ENCODE measurements around the gene SCNN1A.

DNA sequence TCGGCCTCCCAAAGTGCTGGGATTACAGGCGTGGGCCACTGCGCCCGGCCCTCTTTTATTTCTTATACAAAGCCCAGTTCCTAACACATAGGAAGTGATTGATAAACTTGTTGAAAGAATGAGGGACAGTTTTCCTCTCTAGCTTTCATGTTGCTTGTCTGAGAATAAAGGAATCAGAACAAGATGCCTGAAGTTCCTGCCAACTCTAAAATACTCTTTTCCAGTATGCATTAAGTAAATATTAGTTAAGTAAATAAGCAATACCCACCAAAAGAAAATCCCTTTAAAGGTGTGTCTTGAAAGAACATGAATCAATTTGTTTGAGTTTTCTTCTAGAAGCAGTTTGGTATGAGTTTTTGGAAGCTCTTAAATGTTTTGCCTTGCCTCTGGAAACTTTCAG is 45.0 kb upstream of the SCNN1A start:
- TF ChIP-seq EZH2phosphoT487 (IDR thresholded peaks at IDR 0.05; ENCODE audit: borderline replicate concordance, low read depth, low read length) = no peak
- TF ChIP-seq, protein P1, sequence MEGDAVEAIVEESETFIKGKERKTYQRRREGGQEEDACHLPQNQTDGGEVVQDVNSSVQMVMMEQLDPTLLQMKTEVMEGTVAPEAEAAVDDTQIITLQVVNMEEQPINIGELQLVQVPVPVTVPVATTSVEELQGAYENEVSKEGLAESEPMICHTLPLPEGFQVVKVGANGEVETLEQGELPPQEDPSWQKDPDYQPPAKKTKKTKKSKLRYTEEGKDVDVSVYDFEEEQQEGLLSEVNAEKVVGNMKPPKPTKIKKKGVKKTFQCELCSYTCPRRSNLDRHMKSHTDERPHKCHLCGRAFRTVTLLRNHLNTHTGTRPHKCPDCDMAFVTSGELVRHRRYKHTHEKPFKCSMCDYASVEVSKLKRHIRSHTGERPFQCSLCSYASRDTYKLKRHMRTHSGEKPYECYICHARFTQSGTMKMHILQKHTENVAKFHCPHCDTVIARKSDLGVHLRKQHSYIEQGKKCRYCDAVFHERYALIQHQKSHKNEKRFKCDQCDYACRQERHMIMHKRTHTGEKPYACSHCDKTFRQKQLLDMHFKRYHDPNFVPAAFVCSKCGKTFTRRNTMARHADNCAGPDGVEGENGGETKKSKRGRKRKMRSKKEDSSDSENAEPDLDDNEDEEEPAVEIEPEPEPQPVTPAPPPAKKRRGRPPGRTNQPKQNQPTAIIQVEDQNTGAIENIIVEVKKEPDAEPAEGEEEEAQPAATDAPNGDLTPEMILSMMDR (conservative IDR thresholded peaks at IDR 0.05; ENCODE audit: low read length) = no peak
